Right lobe of liver (tissue), 4 donors: ENCODE measurements around the gene HCRT.

Source experiments
- POLR2A ChIP-seq: fragments of 450-650 bp; IDR thresholded peaks from one replicate; pipeline ENCODE4 v1.6.1; 2017; ENCODE audit warnings: antibody characterized with exemption, mild to moderate bottlenecking
- TF ChIP-seq, protein P1 (sequence below), 4 donors: fragments of 200-600 bp in 3 of 4; fragments of 450-650 bp in 1 of 4; IDR thresholded peaks; one replicate each; pipeline versions ENCODE4 v1.5.1 to v1.8.0; 2016 to 2022; ENCODE audit warnings: antibody characterized with exemption in 4 of 4, mild to moderate bottlenecking in 2 of 4
- donor health status: DM: no; HTN: no; CAD: no.
- donor health status: DM: no; HTN: no; CAD: no.
- donor health status: DM: no; HTN: yes; CAD: no.

GRCh38 chr17:42136654-42137051, 48.6 kb downstream of the HCRT start:
- TF ChIP-seq POLR2A: no peak
- TF ChIP-seq, protein P1, sequence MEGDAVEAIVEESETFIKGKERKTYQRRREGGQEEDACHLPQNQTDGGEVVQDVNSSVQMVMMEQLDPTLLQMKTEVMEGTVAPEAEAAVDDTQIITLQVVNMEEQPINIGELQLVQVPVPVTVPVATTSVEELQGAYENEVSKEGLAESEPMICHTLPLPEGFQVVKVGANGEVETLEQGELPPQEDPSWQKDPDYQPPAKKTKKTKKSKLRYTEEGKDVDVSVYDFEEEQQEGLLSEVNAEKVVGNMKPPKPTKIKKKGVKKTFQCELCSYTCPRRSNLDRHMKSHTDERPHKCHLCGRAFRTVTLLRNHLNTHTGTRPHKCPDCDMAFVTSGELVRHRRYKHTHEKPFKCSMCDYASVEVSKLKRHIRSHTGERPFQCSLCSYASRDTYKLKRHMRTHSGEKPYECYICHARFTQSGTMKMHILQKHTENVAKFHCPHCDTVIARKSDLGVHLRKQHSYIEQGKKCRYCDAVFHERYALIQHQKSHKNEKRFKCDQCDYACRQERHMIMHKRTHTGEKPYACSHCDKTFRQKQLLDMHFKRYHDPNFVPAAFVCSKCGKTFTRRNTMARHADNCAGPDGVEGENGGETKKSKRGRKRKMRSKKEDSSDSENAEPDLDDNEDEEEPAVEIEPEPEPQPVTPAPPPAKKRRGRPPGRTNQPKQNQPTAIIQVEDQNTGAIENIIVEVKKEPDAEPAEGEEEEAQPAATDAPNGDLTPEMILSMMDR (IDR thresholded peaks at IDR 0.05): no peak
